Measurements from ENCODE around the gene LRRC71.

DNA sequence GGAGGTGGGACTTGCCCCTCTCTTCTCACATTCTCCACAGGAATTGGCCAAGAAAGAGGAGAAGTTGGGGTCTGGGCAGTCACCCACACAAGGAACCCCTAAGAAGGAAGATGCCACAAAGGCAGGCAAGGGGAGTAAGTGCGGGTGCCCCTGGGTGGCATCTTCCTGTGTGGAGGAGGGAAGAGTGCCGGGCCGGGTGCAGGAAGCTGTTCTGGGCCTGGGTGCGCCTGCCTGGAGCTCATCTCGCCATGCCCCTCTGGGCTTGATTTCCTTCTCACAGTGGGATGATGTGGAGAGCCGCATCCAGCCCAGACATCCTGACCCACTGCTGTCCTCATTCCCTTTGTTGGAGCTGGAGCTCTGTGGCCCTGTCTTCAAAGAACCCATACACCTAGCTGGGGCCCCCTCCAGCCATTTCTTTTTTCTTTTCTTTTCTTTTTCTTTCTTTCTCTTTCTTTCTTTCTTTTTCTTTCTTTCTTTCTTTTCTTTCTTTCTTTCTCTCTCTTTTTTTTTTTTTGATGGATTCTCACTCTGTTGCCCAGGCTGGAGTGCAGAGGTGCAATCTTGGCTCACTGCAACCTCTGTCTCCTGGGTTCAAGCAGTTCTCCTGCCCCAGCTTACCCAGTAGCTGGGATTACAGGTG, 9.3 kb downstream of the LRRC71 start:
- TF ChIP-seq POLR2A (IDR thresholded peaks at IDR 0.05): no peak
- TF ChIP-seq, protein P1, sequence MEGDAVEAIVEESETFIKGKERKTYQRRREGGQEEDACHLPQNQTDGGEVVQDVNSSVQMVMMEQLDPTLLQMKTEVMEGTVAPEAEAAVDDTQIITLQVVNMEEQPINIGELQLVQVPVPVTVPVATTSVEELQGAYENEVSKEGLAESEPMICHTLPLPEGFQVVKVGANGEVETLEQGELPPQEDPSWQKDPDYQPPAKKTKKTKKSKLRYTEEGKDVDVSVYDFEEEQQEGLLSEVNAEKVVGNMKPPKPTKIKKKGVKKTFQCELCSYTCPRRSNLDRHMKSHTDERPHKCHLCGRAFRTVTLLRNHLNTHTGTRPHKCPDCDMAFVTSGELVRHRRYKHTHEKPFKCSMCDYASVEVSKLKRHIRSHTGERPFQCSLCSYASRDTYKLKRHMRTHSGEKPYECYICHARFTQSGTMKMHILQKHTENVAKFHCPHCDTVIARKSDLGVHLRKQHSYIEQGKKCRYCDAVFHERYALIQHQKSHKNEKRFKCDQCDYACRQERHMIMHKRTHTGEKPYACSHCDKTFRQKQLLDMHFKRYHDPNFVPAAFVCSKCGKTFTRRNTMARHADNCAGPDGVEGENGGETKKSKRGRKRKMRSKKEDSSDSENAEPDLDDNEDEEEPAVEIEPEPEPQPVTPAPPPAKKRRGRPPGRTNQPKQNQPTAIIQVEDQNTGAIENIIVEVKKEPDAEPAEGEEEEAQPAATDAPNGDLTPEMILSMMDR (IDR thresholded peaks at IDR 0.05): no peak
- TF ChIP-seq POLR2AphosphoS5 (IDR thresholded peaks at IDR 0.05): no peak
- TF ChIP-seq EP300 (IDR thresholded peaks at IDR 0.05): no peak
